GM19467 (cell line): ENCODE data around the gene PARP12.

Experiments used
- ATAC-seq: cut with Tn5 transposase; IDR thresholded peaks from one replicate; pipeline ENCODE4 v1.9.1; 2021; ENCODE audit warnings: mild to moderate bottlenecking, moderate library complexity; ENCODE audit not compliant: unreplicated experiment

The PARP12 gene

GRCh38 chr7:140015471-140015970 lies 47.2 kb downstream of the PARP12 start:
- ATAC-seq = no peak

GRCh38 chr7:140014123-140014522 lies 48.6 kb downstream of the PARP12 start:
- no peak for ATAC-seq

GRCh38 chr7:140013676-140014075 lies 49.1 kb downstream of the PARP12 start:
- ATAC-seq = no peak

GRCh38 chr7:140010194-140010895 lies 52.4 kb downstream of the PARP12 start:
- no peak for ATAC-seq

GRCh38 chr7:140009735-140010134 lies 53.0 kb downstream of the PARP12 start:
- no peak for ATAC-seq

- ATAC-seq = no peak
These were observed 53.8 kb downstream of the PARP12 start for GRCh38 chr7:140008755-140009610.

- no peak for ATAC-seq
These were observed 55.6 kb downstream of the PARP12 start for GRCh38 chr7:140007051-140007690.

GRCh38 chr7:140006600-140006999 lies 56.2 kb downstream of the PARP12 start:
- ATAC-seq = no peak

- no peak for ATAC-seq
These were observed 56.8 kb downstream of the PARP12 start for GRCh38 chr7:140005754-140006503.

- ATAC-seq = no peak
These were observed 57.4 kb downstream of the PARP12 start for GRCh38 chr7:140005341-140005740.

GRCh38 chr7:140004672-140005071 lies 58.1 kb downstream of the PARP12 start:
- no peak for ATAC-seq

- no peak for ATAC-seq
These were observed 58.8 kb downstream of the PARP12 start for GRCh38 chr7:140003913-140004382.

GRCh38 chr7:140000666-140001268 lies 62.0 kb downstream of the PARP12 start:
- ATAC-seq = no peak

- no peak for ATAC-seq
These were observed 63.2 kb downstream of the PARP12 start for GRCh38 chr7:139999516-139999915.

- no peak for ATAC-seq
These were observed 64.2 kb downstream of the PARP12 start for GRCh38 chr7:139998572-139998971.

- ATAC-seq = no peak
These were observed 67.5 kb downstream of the PARP12 start for GRCh38 chr7:139995017-139995915.

GRCh38 chr7:139994356-139994755 lies 68.4 kb downstream of the PARP12 start:
- no peak for ATAC-seq

- no peak for ATAC-seq
These were observed 69.2 kb downstream of the PARP12 start for GRCh38 chr7:139993592-139993991.

- ATAC-seq = no peak
These were observed 69.6 kb downstream of the PARP12 start for GRCh38 chr7:139993169-139993568.
